Islet precursor cell (in vitro differentiated cells): ENCODE results near the gene P2RX3.

Experiments used
- DNase-seq: peaks from one replicate; pipeline ENCODE4 v3.0.0-alpha.2; 2018

The P2RX3 gene

GRCh38 chr11:57376095-57377090 is 38.2 kb downstream of the P2RX3 start:
- no peak for DNase-seq

- DNase-seq = no peak
Observed at GRCh38 chr11:57377107-57377506, 39.0 kb downstream of the P2RX3 start.

- no peak for DNase-seq
Observed at GRCh38 chr11:57378186-57378585, 40.0 kb downstream of the P2RX3 start.

GRCh38 chr11:57379732-57380131 is 41.6 kb downstream of the P2RX3 start:
- peak; percentile 78 for DNase-seq

GRCh38 chr11:57380975-57381374 is 42.8 kb downstream of the P2RX3 start, which contains the start of gene PRG3:
Gene PRG3, minus strand, starts transcription at chr11:57381150. Its CDS starts 442 bp downstream, at chr11:57380708.
- DNase-seq = no peak

- DNase-seq = no peak
Observed at GRCh38 chr11:57386178-57386940, 48.2 kb downstream of the P2RX3 start.

- DNase-seq = no peak
Observed at GRCh38 chr11:57387289-57388030, 49.3 kb downstream of the P2RX3 start.

GRCh38 chr11:57390535-57390934 is 52.4 kb downstream of the P2RX3 start, which contains the start of gene PRG2:
Gene PRG2, minus strand, starts transcription at chr11:57390650. Its CDS starts 706 bp downstream, at chr11:57389944.
- no peak for DNase-seq

- no peak for DNase-seq
Observed at GRCh38 chr11:57391111-57391510, 53.0 kb downstream of the P2RX3 start.

GRCh38 chr11:57391539-57391938 is 53.4 kb downstream of the P2RX3 start:
- no peak for DNase-seq

- DNase-seq = no peak
Observed at GRCh38 chr11:57392066-57392762, 54.1 kb downstream of the P2RX3 start.

GRCh38 chr11:57392763-57393105 is 54.6 kb downstream of the P2RX3 start:
- no peak for DNase-seq

- no peak for DNase-seq
Observed at GRCh38 chr11:57394203-57394965, 56.2 kb downstream of the P2RX3 start.

- DNase-seq = no peak
Observed at GRCh38 chr11:57395905-57396623, 57.9 kb downstream of the P2RX3 start.

- no peak for DNase-seq
Observed at GRCh38 chr11:57396744-57397143, 58.6 kb downstream of the P2RX3 start.

- DNase-seq = no peak
Observed at GRCh38 chr11:57397394-57397990, 59.3 kb downstream of the P2RX3 start.

GRCh38 chr11:57399221-57399620 is 61.1 kb downstream of the P2RX3 start:
- DNase-seq = peak; percentile 71

GRCh38 chr11:57399972-57400578 is 61.9 kb downstream of the P2RX3 start:
- no peak for DNase-seq

GRCh38 chr11:57402188-57403002 is 64.2 kb downstream of the P2RX3 start:
- DNase-seq = peak; percentile 86
